Astrocyte of the cerebellum (primary cell): ENCODE data around the gene SORT1.

Experiments
- DNase-seq: peaks from one replicate; pipeline ENCODE4 v3.0.0-alpha.2; 2011; ENCODE audit warnings: low read depth
- H3K4me3 ChIP-seq: 2 replicates; pipeline ENCODE4 v1.5.1; 2011; ENCODE audit warnings: mild to moderate bottlenecking, low read depth, low read length, moderate library complexity
- CTCF ChIP-seq: IDR thresholded peaks from 2 replicates; pipeline ENCODE4 v1.5.1; 2012; ENCODE audit warnings: low read length, low read depth, moderate library complexity, mild to moderate bottlenecking; ENCODE audit errors: missing control alignments
- in situ Hi-C: cut with HindIII; loops from 2 replicates; pipeline ENCODE4 v1.10.0; 2017; ENCODE audit warnings: low sequenced_read_pairs

Gene SORT1

GRCh38 chr1:109361069-109361468 is 36.6 kb downstream of the SORT1 start:
- no peak for TF ChIP-seq CTCF

GRCh38 chr1:109357616-109358015 is 40.1 kb downstream of the SORT1 start:
- no peak for DNase-seq
- TF ChIP-seq CTCF = no peak
- H3K4me3 ChIP-seq = no peak overlapping the region
- in situ Hi-C loops = no loop called here

More at GRCh38 chr1:109361069-109361468, 36.6 kb downstream of the SORT1 start:
- in situ Hi-C loops = no loop called here
- no peak overlapping the region for H3K4me3 ChIP-seq
- DNase-seq = no peak

- DNase-seq = no peak
- no peak overlapping the region for H3K4me3 ChIP-seq
- no peak for TF ChIP-seq CTCF
- in situ Hi-C loops = no loop called here
Measured at GRCh38 chr1:109356915-109357314, 40.8 kb downstream of the SORT1 start.

- no peak for TF ChIP-seq CTCF
- no peak overlapping the region for H3K4me3 ChIP-seq
- in situ Hi-C loops = no loop called here
- no peak for DNase-seq
Measured at GRCh38 chr1:109356505-109356904, 41.2 kb downstream of the SORT1 start.

- no peak overlapping the region for H3K4me3 ChIP-seq
- no peak for TF ChIP-seq CTCF
- in situ Hi-C loops = no loop called here
- DNase-seq = no peak
Measured at GRCh38 chr1:109354929-109355328, 42.8 kb downstream of the SORT1 start.

GRCh38 chr1:109351457-109351856 is 46.3 kb downstream of the SORT1 start:
- in situ Hi-C loops = no loop called here
- H3K4me3 ChIP-seq = no peak overlapping the region
- TF ChIP-seq CTCF = no peak
- DNase-seq = no peak

GRCh38 chr1:109350655-109351054 is 47.1 kb downstream of the SORT1 start:
- peak; percentile 23 for DNase-seq
- H3K4me3 ChIP-seq = no peak overlapping the region
- in situ Hi-C loops = no loop called here
- no peak for TF ChIP-seq CTCF
